ENCODE measurements around the gene B3GALT4. TPM values are rescaled to one million over a fixed set of nuclear protein-coding genes. Genes with fewer than 3 reads are reported as not detected.
A peak's percentile ranks its signal among the peaks of the same experiment; 100 is the strongest.
"Not testable (repeated sequence)": the region's sequence is repeated elsewhere in the genome, so short reads cannot be mapped to it uniquely, and the experiment has no call there.

The B3GALT4 gene
- polyA plus RNA-seq, 4 donors, result 6.9 to 15.4 (median 12.7) TPM

- no peaks in the 10 kb centered on the region for H3K9me3 ChIP-seq (ENCODE audit: control insufficient read depth in 2 of 2, insufficient read depth in 1 of 2, low read depth in 1 of 2, low read length in 1 of 2)
- 16 to 38% (median 20%) methylated on average over 11 of the region's 11 CpGs for WGBS, 3 donors
- peak overlapping the region in 2 of 3 donors; percentile 60 to 69 for H3K4me3 ChIP-seq (ENCODE audit: low read depth in 1 of 3, low read length in 3 of 3)
- DNase-seq (no peak), FAIRE-seq (no peak)
- H3K4me1 ChIP-seq (ENCODE audit: control insufficient read depth in 3 of 3, insufficient read depth in 2 of 3, low read depth in 1 of 3, low read length in 2 of 3), result peaks cover 0 to 48% (median 2%) of the 10 kb centered on the region in 3 donors
- peaks cover 0 to 48% (median 6%) of the 10 kb centered on the region in 3 donors for H3K36me3 ChIP-seq (ENCODE audit: control insufficient read depth in 3 of 3, insufficient read depth in 2 of 3, low read depth in 1 of 3, low read length in 3 of 3)
- no peaks in the 10 kb centered on the region for H3K27me3 ChIP-seq (ENCODE audit: control insufficient read depth in 3 of 3, insufficient read depth in 3 of 3, low read length in 3 of 3)
- H3K27ac ChIP-seq (ENCODE audit: low read depth in 1 of 3, low read length in 2 of 3), result peak overlapping the region in 2 of 3 donors; percentile 82 to 88
Measured at GRCh38 chr6:33273129-33273923, 3.6 kb upstream of the B3GALT4 start.

GRCh38 chr6:33273924-33274902 is 2.7 kb upstream of the B3GALT4 start:
- H3K27me3 ChIP-seq (ENCODE audit: control insufficient read depth in 3 of 3, insufficient read depth in 3 of 3, low read length in 3 of 3), result no peaks in the 10 kb centered on the region
- no peaks in the 10 kb centered on the region for H3K9me3 ChIP-seq (ENCODE audit: control insufficient read depth in 2 of 2, insufficient read depth in 1 of 2, low read depth in 1 of 2, low read length in 1 of 2)
- 27 to 48% (median 31%) methylated on average over 14 of the region's 14 CpGs for WGBS, 3 donors
- FAIRE-seq (no peak), DNase-seq (peak in 1 of 2 donors; percentile 33)
- peaks cover 1 to 51% (median 4%) of the 10 kb centered on the region in 3 donors for H3K36me3 ChIP-seq (ENCODE audit: control insufficient read depth in 3 of 3, insufficient read depth in 2 of 3, low read depth in 1 of 3, low read length in 3 of 3)
- peak overlapping the region in 1 of 3 donors; percentile 8 for H3K4me3 ChIP-seq (ENCODE audit: low read depth in 1 of 3, low read length in 3 of 3)
- H3K4me1 ChIP-seq (ENCODE audit: control insufficient read depth in 3 of 3, insufficient read depth in 2 of 3, low read depth in 1 of 3, low read length in 2 of 3), result peaks cover 0 to 48% (median 2%) of the 10 kb centered on the region in 3 donors
- H3K27ac ChIP-seq (ENCODE audit: low read depth in 1 of 3, low read length in 2 of 3), result peak overlapping the region in 1 of 3 donors; percentile 47

GRCh38 chr6:33275795-33276580 is 935 bp upstream of the B3GALT4 start:
- peak overlapping the region; percentile 69 to 91 (median 89) for H3K27ac ChIP-seq (ENCODE audit: low read depth in 1 of 3, low read length in 2 of 3)
- FAIRE-seq; DNase-seq; H3K27me3 ChIP-seq (ENCODE audit: control insufficient read depth in 3 of 3, insufficient read depth in 3 of 3, low read length in 3 of 3); H3K9me3 ChIP-seq (ENCODE audit: control insufficient read depth in 2 of 2, insufficient read depth in 1 of 2, low read depth in 1 of 2, low read length in 1 of 2): not testable (repeated sequence)
- H3K4me3 ChIP-seq (ENCODE audit: low read depth in 1 of 3, low read length in 3 of 3), result peak overlapping the region in 1 of 3 donors; percentile 62
- H3K36me3 ChIP-seq (ENCODE audit: control insufficient read depth in 3 of 3, insufficient read depth in 2 of 3, low read depth in 1 of 3, low read length in 3 of 3), result peaks cover 4 to 66% (median 7%) of the 10 kb centered on the region in 3 donors
- peaks cover 0 to 50% (median 2%) of the 10 kb centered on the region in 3 donors for H3K4me1 ChIP-seq (ENCODE audit: control insufficient read depth in 3 of 3, insufficient read depth in 2 of 3, low read depth in 1 of 3, low read length in 2 of 3)
- WGBS, 3 donors, result 51 to 60% (median 55%) methylated on average over 16 of the region's 16 CpGs

- no peaks in the 10 kb centered on the region for H3K27me3 ChIP-seq (ENCODE audit: control insufficient read depth in 3 of 3, insufficient read depth in 3 of 3, low read length in 3 of 3)
- H3K27ac ChIP-seq (ENCODE audit: low read depth in 1 of 3, low read length in 2 of 3), result peak overlapping the region; percentile 69 to 91 (median 89)
- peaks cover 4 to 70% (median 7%) of the 10 kb centered on the region in 3 donors for H3K36me3 ChIP-seq (ENCODE audit: control insufficient read depth in 3 of 3, insufficient read depth in 2 of 3, low read depth in 1 of 3, low read length in 3 of 3)
- no peaks in the 10 kb centered on the region for H3K9me3 ChIP-seq (ENCODE audit: control insufficient read depth in 2 of 2, insufficient read depth in 1 of 2, low read depth in 1 of 2, low read length in 1 of 2)
- DNase-seq (no peak), FAIRE-seq (no peak)
- H3K4me3 ChIP-seq (ENCODE audit: low read depth in 1 of 3, low read length in 3 of 3), result peak overlapping the region; percentile 61 to 75 (median 62)
- H3K4me1 ChIP-seq (ENCODE audit: control insufficient read depth in 3 of 3, insufficient read depth in 2 of 3, low read depth in 1 of 3, low read length in 2 of 3), result peaks cover 0 to 48% (median 2%) of the 10 kb centered on the region in 3 donors
Measured at GRCh38 chr6:33276581-33276863, 401 bp upstream of the B3GALT4 start.

- no peak for FAIRE-seq
- Histone ChIP-seq H3K36me3 (ENCODE audit: control insufficient read depth in 3 of 3, insufficient read depth in 2 of 3, low read depth in 1 of 3, low read length in 3 of 3) (peaks cover 4 to 83% (median 7%) of the 10 kb centered on the region in 3 donors), H3K27me3 (ENCODE audit: control insufficient read depth in 3 of 3, insufficient read depth in 3 of 3, low read length in 3 of 3) (no peaks in the 10 kb centered on the region), H3K27ac (ENCODE audit: low read depth in 1 of 3, low read length in 2 of 3) (peak overlapping the region; percentile 69 to 91 (median 89)), H3K9me3 (ENCODE audit: control insufficient read depth in 2 of 2, insufficient read depth in 1 of 2, low read depth in 1 of 2, low read length in 1 of 2) (no peaks in the 10 kb centered on the region), H3K4me1 (ENCODE audit: control insufficient read depth in 3 of 3, insufficient read depth in 2 of 3, low read depth in 1 of 3, low read length in 2 of 3) (peaks cover 0 to 45% (median 2%) of the 10 kb centered on the region in 3 donors), H3K4me3 (ENCODE audit: low read depth in 1 of 3, low read length in 3 of 3) (peak overlapping the region; percentile 61 to 75 (median 62))
- peak in 1 of 2 donors; percentile 21 for DNase-seq
- WGBS, 3 donors, result 41 to 55% (median 47%) methylated on average over 38 to 39 of the region's 39 CpGs
Measured at GRCh38 chr6:33277663-33278391, 904 bp downstream of the B3GALT4 start.

GRCh38 chr6:33278392-33278741 is 1.4 kb downstream of the B3GALT4 start:
- H3K4me1 ChIP-seq (ENCODE audit: control insufficient read depth in 3 of 3, insufficient read depth in 2 of 3, low read depth in 1 of 3, low read length in 2 of 3), result peaks cover 0 to 40% (median 1%) of the 10 kb centered on the region in 3 donors
- DNase-seq, result no peak

GRCh38 chr6:33278810-33279209 is 1.9 kb downstream of the B3GALT4 start:
- H3K27me3 ChIP-seq (ENCODE audit: control insufficient read depth in 3 of 3, insufficient read depth in 3 of 3, low read length in 3 of 3), result no peaks in the 10 kb centered on the region
- H3K9me3 ChIP-seq (ENCODE audit: control insufficient read depth in 2 of 2, insufficient read depth in 1 of 2, low read depth in 1 of 2, low read length in 1 of 2), result no peaks in the 10 kb centered on the region
- H3K27ac ChIP-seq (ENCODE audit: low read depth in 1 of 3, low read length in 2 of 3), result no peak overlapping the region
- H3K4me3 ChIP-seq (ENCODE audit: low read depth in 1 of 3, low read length in 3 of 3), result no peak overlapping the region
- H3K4me1 ChIP-seq (ENCODE audit: control insufficient read depth in 3 of 3, insufficient read depth in 2 of 3, low read depth in 1 of 3, low read length in 2 of 3), result peaks cover 0 to 37% (median 0%) of the 10 kb centered on the region in 3 donors
- 84 to 92% (median 91%) methylated on average over 3 of the region's 3 CpGs for WGBS, 3 donors
- peaks cover 4 to 88% (median 8%) of the 10 kb centered on the region in 3 donors for H3K36me3 ChIP-seq (ENCODE audit: control insufficient read depth in 3 of 3, insufficient read depth in 2 of 3, low read depth in 1 of 3, low read length in 3 of 3)
- FAIRE-seq, result no peak
- DNase-seq, result no peak

More at GRCh38 chr6:33278392-33278741, 1.4 kb downstream of the B3GALT4 start:
- Histone ChIP-seq H3K36me3 (ENCODE audit: control insufficient read depth in 3 of 3, insufficient read depth in 2 of 3, low read depth in 1 of 3, low read length in 3 of 3) (peaks cover 4 to 86% (median 7%) of the 10 kb centered on the region in 3 donors), H3K4me3 (ENCODE audit: low read depth in 1 of 3, low read length in 3 of 3) (peak overlapping the region in 1 of 3 donors; percentile 62), H3K27ac (ENCODE audit: low read depth in 1 of 3, low read length in 2 of 3) (peak overlapping the region in 1 of 3 donors; percentile 91), H3K9me3 (ENCODE audit: control insufficient read depth in 2 of 2, insufficient read depth in 1 of 2, low read depth in 1 of 2, low read length in 1 of 2) (no peaks in the 10 kb centered on the region), H3K27me3 (ENCODE audit: control insufficient read depth in 3 of 3, insufficient read depth in 3 of 3, low read length in 3 of 3) (no peaks in the 10 kb centered on the region)
- WGBS, 3 donors, result 74 to 80% (median 79%) methylated on average over 9 of the region's 9 CpGs
- no peak for FAIRE-seq

Measured in small intestine (tissue), 7 donors.